ENCODE data around the gene CISD3. TPM values are rescaled to one million over a fixed set of nuclear protein-coding genes. Genes with fewer than 3 reads are reported as not detected.

Gene CISD3
- total RNA-seq, 1 experiment from 2014 or later: 6.6 TPM

DNA sequence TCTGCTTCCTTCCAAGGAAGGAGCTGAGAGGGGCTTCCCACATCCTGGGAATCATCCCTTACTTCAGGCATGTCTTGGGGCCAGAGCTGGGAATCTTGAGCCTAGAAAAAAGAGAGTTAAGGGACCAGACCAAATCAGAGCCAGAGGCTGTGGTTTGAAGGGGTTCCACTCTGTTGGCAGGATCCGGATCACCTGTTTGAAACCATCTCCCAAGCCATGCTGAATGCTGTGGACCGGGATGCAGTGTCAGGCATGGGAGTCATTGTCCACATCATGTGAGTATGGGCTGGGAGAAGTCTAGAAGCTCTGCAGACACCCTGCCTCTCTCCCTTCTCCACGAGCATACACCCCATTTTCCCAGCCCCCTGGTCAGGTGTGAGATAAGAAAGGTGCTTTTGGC lies 32.1 kb downstream of the CISD3 start:
- no TSS peak for BruUV-seq (replicated peaks)
- TF ChIP-seq, protein P1, sequence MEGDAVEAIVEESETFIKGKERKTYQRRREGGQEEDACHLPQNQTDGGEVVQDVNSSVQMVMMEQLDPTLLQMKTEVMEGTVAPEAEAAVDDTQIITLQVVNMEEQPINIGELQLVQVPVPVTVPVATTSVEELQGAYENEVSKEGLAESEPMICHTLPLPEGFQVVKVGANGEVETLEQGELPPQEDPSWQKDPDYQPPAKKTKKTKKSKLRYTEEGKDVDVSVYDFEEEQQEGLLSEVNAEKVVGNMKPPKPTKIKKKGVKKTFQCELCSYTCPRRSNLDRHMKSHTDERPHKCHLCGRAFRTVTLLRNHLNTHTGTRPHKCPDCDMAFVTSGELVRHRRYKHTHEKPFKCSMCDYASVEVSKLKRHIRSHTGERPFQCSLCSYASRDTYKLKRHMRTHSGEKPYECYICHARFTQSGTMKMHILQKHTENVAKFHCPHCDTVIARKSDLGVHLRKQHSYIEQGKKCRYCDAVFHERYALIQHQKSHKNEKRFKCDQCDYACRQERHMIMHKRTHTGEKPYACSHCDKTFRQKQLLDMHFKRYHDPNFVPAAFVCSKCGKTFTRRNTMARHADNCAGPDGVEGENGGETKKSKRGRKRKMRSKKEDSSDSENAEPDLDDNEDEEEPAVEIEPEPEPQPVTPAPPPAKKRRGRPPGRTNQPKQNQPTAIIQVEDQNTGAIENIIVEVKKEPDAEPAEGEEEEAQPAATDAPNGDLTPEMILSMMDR (conservative IDR thresholded peaks at IDR 0.05; ENCODE audit: low read depth, low read length): no peak
- TF ChIP-seq EZH2 (IDR thresholded peaks at IDR 0.05; ENCODE audit: borderline replicate concordance, low read depth, low read length, poor library complexity, severe bottlenecking): no peak
- Histone ChIP-seq H3K27me3 (replicated peaks; ENCODE audit: insufficient read depth, low read depth, low read length, poor library complexity) (no peaks in the 10 kb centered on the region), H3K9me3 (ENCODE audit: low read depth, low read length, poor library complexity, severe bottlenecking) (no peaks in the 10 kb centered on the region), H3K4me3 (ENCODE audit: low read depth, low read length, poor library complexity, severe bottlenecking) (no peak overlapping the region), H3K27ac (ENCODE audit: low read depth, low read length, poor library complexity, severe bottlenecking) (no peak overlapping the region), H3K4me1 (ENCODE audit: insufficient read depth, low read length, poor library complexity, severe bottlenecking) (no peaks in the 10 kb centered on the region), H3K36me3 (ENCODE audit: insufficient read depth, low read length, poor library complexity, severe bottlenecking) (peaks cover 2% of the 10 kb centered on the region)
- POLR2A ChIA-PET (ENCODE audit: low non-redundant PET): no interaction called here
- intact Hi-C loops (cut with micrococcal nuclease; ENCODE audit: unreplicated experiment): no loop called here
- CTCF ChIA-PET: no interaction called here
- no peak for DNase-seq (ENCODE audit: low spot score)

DNA sequence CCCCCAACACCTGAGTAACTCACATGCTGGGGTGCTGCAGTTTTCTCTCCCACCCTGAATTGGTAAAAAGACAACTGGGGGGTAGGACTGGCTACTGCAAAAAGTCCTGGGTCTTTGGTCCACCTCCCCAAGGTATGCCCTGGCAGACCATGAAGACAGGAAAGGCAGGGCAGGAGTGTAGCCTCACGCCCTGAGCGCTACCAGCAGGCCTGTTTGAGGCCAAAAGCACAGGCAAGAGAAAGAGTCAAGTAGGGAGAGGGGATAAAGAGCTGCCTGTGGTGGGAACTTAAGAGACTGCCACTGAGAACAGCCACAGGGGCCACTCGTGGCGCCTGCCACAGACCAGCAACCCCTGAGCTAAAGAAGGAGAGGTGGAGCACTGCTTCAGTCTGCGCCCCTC lies 36.2 kb downstream of the CISD3 start:
- ChIA-PET CTCF (no interaction called here), POLR2A (ENCODE audit: low non-redundant PET) (no interaction called here)
- no peaks in the 10 kb centered on the region for H3K4me1 ChIP-seq (ENCODE audit: insufficient read depth, low read length, poor library complexity, severe bottlenecking)
- H3K36me3 ChIP-seq (ENCODE audit: insufficient read depth, low read length, poor library complexity, severe bottlenecking): peaks cover 4% of the 10 kb centered on the region
- no peaks in the 10 kb centered on the region for H3K27me3 ChIP-seq (replicated peaks; ENCODE audit: insufficient read depth, low read depth, low read length, poor library complexity)
- no TSS peak for BruUV-seq (replicated peaks)
- H3K4me3 ChIP-seq (ENCODE audit: low read depth, low read length, poor library complexity, severe bottlenecking): no peak overlapping the region
- TF ChIP-seq EZH2 (IDR thresholded peaks at IDR 0.05; ENCODE audit: borderline replicate concordance, low read depth, low read length, poor library complexity, severe bottlenecking): no peak
- TF ChIP-seq, protein P1 (conservative IDR thresholded peaks at IDR 0.05; ENCODE audit: low read depth, low read length): no peak
- intact Hi-C loops (cut with micrococcal nuclease; ENCODE audit: unreplicated experiment): no loop called here
- H3K9me3 ChIP-seq (ENCODE audit: low read depth, low read length, poor library complexity, severe bottlenecking): no peaks in the 10 kb centered on the region
- DNase-seq (ENCODE audit: low spot score): no peak
- H3K27ac ChIP-seq (ENCODE audit: low read depth, low read length, poor library complexity, severe bottlenecking): no peak overlapping the region

DNA sequence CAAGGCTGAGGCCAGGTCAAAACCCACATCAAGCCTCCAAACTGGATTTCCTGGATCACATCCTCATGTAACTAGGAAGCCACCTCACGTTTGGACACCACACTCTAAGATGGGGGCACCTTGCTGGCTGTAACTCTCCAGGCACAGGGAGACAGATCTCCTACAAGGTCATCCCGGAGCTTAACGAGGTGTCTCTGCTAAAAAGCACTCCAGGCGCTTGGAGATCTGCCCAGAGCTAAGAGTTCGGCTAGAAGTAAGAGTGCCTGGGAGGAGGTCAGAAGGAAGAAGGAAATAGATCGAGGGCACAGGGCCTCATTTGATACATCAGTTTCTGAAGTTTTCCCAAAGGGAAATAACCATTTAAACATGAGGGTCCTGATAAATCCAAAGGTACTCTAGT lies 38.3 kb downstream of the CISD3 start:
- Histone ChIP-seq H3K27ac (ENCODE audit: low read depth, low read length, poor library complexity, severe bottlenecking) (no peak overlapping the region), H3K36me3 (ENCODE audit: insufficient read depth, low read length, poor library complexity, severe bottlenecking) (peaks cover 12% of the 10 kb centered on the region), H3K27me3 (replicated peaks; ENCODE audit: insufficient read depth, low read depth, low read length, poor library complexity) (no peaks in the 10 kb centered on the region), H3K4me1 (ENCODE audit: insufficient read depth, low read length, poor library complexity, severe bottlenecking) (no peaks in the 10 kb centered on the region), H3K4me3 (ENCODE audit: low read depth, low read length, poor library complexity, severe bottlenecking) (no peak overlapping the region), H3K9me3 (ENCODE audit: low read depth, low read length, poor library complexity, severe bottlenecking) (no peaks in the 10 kb centered on the region)
- DNase-seq (ENCODE audit: low spot score): no peak
- no TSS peak for BruUV-seq (replicated peaks)
- ChIA-PET CTCF (no interaction called here), POLR2A (ENCODE audit: low non-redundant PET) (no interaction called here)
- intact Hi-C loops (cut with micrococcal nuclease; ENCODE audit: unreplicated experiment): no loop called here
- TF ChIP-seq, protein P1 (conservative IDR thresholded peaks at IDR 0.05; ENCODE audit: low read depth, low read length): no peak
- TF ChIP-seq EZH2 (IDR thresholded peaks at IDR 0.05; ENCODE audit: borderline replicate concordance, low read depth, low read length, poor library complexity, severe bottlenecking): no peak

Data from A673 (cell line).